GM18870 (cell line): ENCODE measurements around the gene ARL2.

Source experiments
- ATAC-seq: cut with Tn5 transposase; IDR thresholded peaks from one replicate; pipeline ENCODE4 v1.9.1; 2021; ENCODE audit warnings: moderate library complexity; ENCODE audit not compliant: unreplicated experiment

Gene ARL2

GRCh38 chr11:65045061-65045460, 31.1 kb downstream of the ARL2 start:
- no peak for ATAC-seq

GRCh38 chr11:65045728-65046127, 31.8 kb downstream of the ARL2 start:
- no peak for ATAC-seq

GRCh38 chr11:65047581-65048422, 33.8 kb downstream of the ARL2 start:
- ATAC-seq = no peak

- no peak for ATAC-seq
Measured at GRCh38 chr11:65051398-65051858, 37.5 kb downstream of the ARL2 start.

- no peak for ATAC-seq
Measured at GRCh38 chr11:65053827-65054508, 40.0 kb downstream of the ARL2 start.

- no peak for ATAC-seq
Measured at GRCh38 chr11:65055538-65055937, 41.6 kb downstream of the ARL2 start.

GRCh38 chr11:65056999-65057398, 43.0 kb downstream of the ARL2 start:
- no peak for ATAC-seq

- ATAC-seq = no peak
Measured at GRCh38 chr11:65057526-65057925, 43.6 kb downstream of the ARL2 start.

GRCh38 chr11:65058012-65058411, 44.1 kb downstream of the ARL2 start:
- ATAC-seq = no peak

GRCh38 chr11:65058419-65059054, 44.6 kb downstream of the ARL2 start, which contains the start of gene NAALADL1:
TSS of gene NAALADL1 (minus strand) at chr11:65058553. CDS start at chr11:65058521, 32 bp downstream.
- ATAC-seq = no peak

GRCh38 chr11:65059523-65059922, 45.6 kb downstream of the ARL2 start:
- no peak for ATAC-seq

GRCh38 chr11:65059959-65060824, 46.2 kb downstream of the ARL2 start:
- ATAC-seq = no peak

GRCh38 chr11:65060913-65061408, 47.0 kb downstream of the ARL2 start:
- ATAC-seq = no peak

- ATAC-seq = no peak
Measured at GRCh38 chr11:65063532-65063931, 49.6 kb downstream of the ARL2 start.

GRCh38 chr11:65064847-65065240, 50.9 kb downstream of the ARL2 start:
- ATAC-seq = no peak

- ATAC-seq = no peak
Measured at GRCh38 chr11:65065851-65066250, 51.9 kb downstream of the ARL2 start.

- no peak for ATAC-seq
Measured at GRCh38 chr11:65066315-65066714, 52.4 kb downstream of the ARL2 start.

GRCh38 chr11:65066805-65067291, 52.9 kb downstream of the ARL2 start:
- no peak for ATAC-seq

- ATAC-seq = no peak
Measured at GRCh38 chr11:65067446-65067845, 53.5 kb downstream of the ARL2 start.

GRCh38 chr11:65069217-65069616, 55.3 kb downstream of the ARL2 start:
- no peak for ATAC-seq
